ENCODE results near the gene ASCL1. TPM values are rescaled to one million over a fixed set of nuclear protein-coding genes. Genes with fewer than 3 reads are reported as not detected.

ASCL1 gene
- total and polyA plus RNA-seq, 8 donors, result 0.04 to 0.40 (median 0.20) TPM; not detected in 2

DNA sequence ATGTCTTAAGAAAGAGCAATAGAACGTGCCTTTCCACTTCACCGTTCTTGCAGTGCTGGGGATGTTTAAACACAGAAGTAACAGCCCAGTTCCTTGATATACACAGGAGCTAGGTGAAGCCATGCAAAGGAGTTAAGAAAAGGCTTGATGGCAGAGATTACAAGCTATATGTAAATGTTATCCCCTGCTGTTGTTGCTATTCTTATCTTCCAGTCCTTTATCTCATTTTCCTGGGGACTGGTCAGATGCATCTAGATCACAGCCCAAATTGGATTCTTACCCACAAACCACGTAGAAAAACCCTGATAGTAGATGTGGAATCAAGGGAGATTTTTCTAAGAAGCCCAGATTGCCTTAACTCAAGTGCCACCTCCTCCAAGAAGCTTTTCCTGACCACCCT, 5.5 kb downstream of the ASCL1 start:
- H3K27me3 ChIP-seq, result peaks cover 0 to 52% (median 18%) of the 10 kb centered on the region in 4 donors
- H3K27ac ChIP-seq, result no peak overlapping the region
- TF ChIP-seq, protein P1, sequence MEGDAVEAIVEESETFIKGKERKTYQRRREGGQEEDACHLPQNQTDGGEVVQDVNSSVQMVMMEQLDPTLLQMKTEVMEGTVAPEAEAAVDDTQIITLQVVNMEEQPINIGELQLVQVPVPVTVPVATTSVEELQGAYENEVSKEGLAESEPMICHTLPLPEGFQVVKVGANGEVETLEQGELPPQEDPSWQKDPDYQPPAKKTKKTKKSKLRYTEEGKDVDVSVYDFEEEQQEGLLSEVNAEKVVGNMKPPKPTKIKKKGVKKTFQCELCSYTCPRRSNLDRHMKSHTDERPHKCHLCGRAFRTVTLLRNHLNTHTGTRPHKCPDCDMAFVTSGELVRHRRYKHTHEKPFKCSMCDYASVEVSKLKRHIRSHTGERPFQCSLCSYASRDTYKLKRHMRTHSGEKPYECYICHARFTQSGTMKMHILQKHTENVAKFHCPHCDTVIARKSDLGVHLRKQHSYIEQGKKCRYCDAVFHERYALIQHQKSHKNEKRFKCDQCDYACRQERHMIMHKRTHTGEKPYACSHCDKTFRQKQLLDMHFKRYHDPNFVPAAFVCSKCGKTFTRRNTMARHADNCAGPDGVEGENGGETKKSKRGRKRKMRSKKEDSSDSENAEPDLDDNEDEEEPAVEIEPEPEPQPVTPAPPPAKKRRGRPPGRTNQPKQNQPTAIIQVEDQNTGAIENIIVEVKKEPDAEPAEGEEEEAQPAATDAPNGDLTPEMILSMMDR (IDR thresholded peaks at IDR 0.05), result no peak
- DNase-seq (no peak), FAIRE-seq (no peak), ATAC-seq (no peak)
- intact Hi-C loops (cut with DNase I), result no loop called here
- no peak overlapping the region for H3K4me3 ChIP-seq
- peaks cover 0 to 7% (median 0%) of the 10 kb centered on the region in 3 donors for H3K4me1 ChIP-seq
- WGBS, 2 donors, result 10 to 18% methylated on average over 3 of the region's 3 CpGs
- no peaks in the 10 kb centered on the region for H3K36me3 ChIP-seq
- H3K9me3 ChIP-seq, result no peaks in the 10 kb centered on the region

DNA sequence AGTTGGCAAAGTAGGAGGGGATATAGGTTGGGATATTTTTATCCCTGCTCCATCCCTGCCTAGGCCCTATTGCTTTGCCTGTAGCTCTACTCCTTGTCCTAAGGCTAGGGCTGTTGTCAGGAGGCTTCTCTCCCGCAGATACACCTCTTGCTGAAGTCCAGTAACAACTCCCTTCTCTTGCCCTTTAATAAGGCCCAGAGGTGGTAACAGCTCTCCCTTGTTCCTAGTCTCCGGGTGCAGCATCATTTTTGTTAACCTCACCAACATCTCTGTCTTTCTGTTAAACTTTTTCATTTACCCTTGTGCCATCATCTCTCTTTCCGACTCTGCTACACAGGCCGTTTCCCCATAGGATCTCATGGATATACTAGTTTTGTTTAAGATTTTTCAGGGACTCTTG, 6.3 kb downstream of the ASCL1 start:
- ATAC-seq (no peak), FAIRE-seq (no peak), DNase-seq (no peak)
- TF ChIP-seq, protein P1 (IDR thresholded peaks at IDR 0.05), result no peak
- WGBS, 2 donors, result 38 to 52% methylated on average over 4 of the region's 4 CpGs
- Histone ChIP-seq H3K4me3 (no peak overlapping the region), H3K36me3 (no peaks in the 10 kb centered on the region), H3K9me3 (no peaks in the 10 kb centered on the region), H3K4me1 (peaks cover 0 to 4% (median 0%) of the 10 kb centered on the region in 3 donors), H3K27me3 (peaks cover 0 to 49% (median 16%) of the 10 kb centered on the region in 4 donors), H3K27ac (no peak overlapping the region)
- intact Hi-C loops (cut with DNase I), result no loop called here

DNA sequence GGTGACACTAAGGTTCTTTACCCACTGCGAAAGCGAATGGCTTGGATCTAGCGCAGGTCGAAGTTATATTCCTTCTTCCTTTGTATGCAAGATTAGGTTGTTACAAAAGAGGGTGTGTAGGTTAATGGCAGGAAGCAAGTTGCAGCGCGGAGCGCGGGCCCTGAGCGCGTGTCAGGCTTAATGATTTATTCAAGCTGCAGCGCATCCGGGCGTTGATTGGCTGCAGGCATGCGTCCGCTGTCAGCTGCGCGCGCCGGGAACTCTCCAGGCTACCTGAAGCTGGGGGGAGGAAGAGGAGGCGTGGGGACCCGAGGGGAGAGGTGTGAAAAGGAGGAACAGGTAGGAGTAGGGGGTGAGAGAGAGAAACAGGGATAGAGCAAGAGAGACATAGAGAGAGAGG, 7.4 kb downstream of the ASCL1 start:
- intact Hi-C loops (cut with DNase I), result no loop called here
- Histone ChIP-seq H3K27ac (no peak overlapping the region), H3K4me3 (peak overlapping the region in 1 of 4 donors; percentile 17), H3K27me3 (peaks cover 0 to 48% (median 11%) of the 10 kb centered on the region in 4 donors), H3K36me3 (no peaks in the 10 kb centered on the region), H3K9me3 (no peaks in the 10 kb centered on the region), H3K4me1 (peaks cover 0 to 4% (median 0%) of the 10 kb centered on the region in 3 donors)
- 1 to 2% methylated on average over 21 of the region's 21 CpGs for WGBS, 2 donors
- peak in 2 of 6 donors; percentile 12 to 18 for DNase-seq
- ATAC-seq, result peak; percentile 50 to 81 (median 77)
- no peak for FAIRE-seq
- TF ChIP-seq, protein P1 (IDR thresholded peaks at IDR 0.05), result no peak

DNA sequence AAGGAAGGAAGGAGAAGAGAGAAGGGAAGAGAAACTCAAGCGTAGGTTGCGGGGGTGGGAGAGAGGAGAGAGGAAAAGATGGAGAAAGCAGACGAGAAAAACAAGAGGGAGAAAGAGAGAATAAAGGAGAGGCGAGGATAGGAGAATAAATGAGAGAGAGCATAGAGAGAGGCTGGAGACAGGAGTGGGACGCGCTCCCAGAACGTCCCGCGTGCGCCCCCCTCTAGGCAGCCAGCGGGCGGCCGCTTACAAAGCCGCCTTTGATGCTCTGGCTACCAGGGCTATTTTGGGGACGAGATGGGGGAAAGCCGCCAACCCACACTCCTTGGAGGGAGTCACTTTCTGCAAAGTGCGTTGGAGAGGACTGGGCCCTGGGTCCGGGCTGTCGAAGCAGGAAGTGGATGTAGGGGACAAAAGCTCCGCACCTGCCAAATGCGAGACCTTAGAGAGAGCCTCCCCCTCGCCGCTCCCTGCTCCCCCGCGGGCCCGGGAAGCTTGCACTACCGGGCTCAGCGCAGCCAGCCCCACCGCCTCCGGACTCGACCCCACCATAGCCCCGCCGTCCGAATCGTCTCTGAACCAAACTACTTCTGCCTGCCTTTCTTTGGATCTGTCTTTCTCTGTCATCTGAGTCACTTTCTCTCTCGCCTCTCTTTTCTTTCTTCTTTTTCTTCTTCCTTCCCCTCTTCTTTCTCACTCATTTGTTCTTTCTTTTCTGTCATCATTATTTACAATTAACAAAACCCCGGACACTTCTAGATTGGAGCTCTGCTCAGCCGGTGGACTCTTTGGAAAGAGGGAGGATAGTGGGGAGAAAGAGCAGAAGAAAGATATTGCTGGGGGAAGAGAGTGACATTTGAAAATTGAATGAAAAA, 8.0 kb downstream of the ASCL1 start:
- Histone ChIP-seq H3K36me3 (no peaks in the 10 kb centered on the region), H3K4me3 (peak overlapping the region in 1 of 4 donors; percentile 17), H3K27me3 (peaks cover 0 to 42% (median 9%) of the 10 kb centered on the region in 4 donors), H3K4me1 (peaks cover 0 to 4% (median 0%) of the 10 kb centered on the region in 3 donors), H3K9me3 (no peaks in the 10 kb centered on the region), H3K27ac (no peak overlapping the region)
- FAIRE-seq (no peak), DNase-seq (no peak), ATAC-seq (peak in 3 of 4 donors; percentile 44 to 57 (median 49))
- intact Hi-C loops (cut with DNase I), result no loop called here
- TF ChIP-seq, protein P1 (IDR thresholded peaks at IDR 0.05), result no peak
- WGBS, 2 donors, result 2 to 3% methylated on average over 38 of the region's 38 CpGs

Measured in pancreas (tissue), 10 donors.